Natural killer cell (primary cell): ENCODE results near the gene FLCN. TPM values are rescaled to one million over a fixed set of nuclear protein-coding genes. Genes with fewer than 3 reads are reported as not detected.

Experiments
- ATAC-seq, 3 donors: fragments of 150-1000 bp in 2 of 3; fragments of 200-7000 bp in 1 of 3; cut with Tn5 transposase; 1 replicate in 1 of 3; 2 replicates in 2 of 3; pipeline ENCODE4 v1.10.0; 2021; ENCODE audit warnings: mild to moderate bottlenecking in 2 of 3, moderate library complexity in 2 of 3
- DNase-seq, 2 donors: peaks; one replicate each; pipeline versions ENCODE4 v3.0.0 to v3.0.0-alpha.2; 2013 to 2021; ENCODE audit warnings: mixed read lengths in 1 of 2
- H3K27ac ChIP-seq: one replicate; pipeline ENCODE4 v1.5.1; 2013; ENCODE audit warnings: mild to moderate bottlenecking, low read length
- H3K27me3 ChIP-seq: one replicate; pipeline ENCODE4 v1.6.1; 2013; ENCODE audit warnings: low read length; ENCODE audit not compliant: control insufficient read depth, insufficient read depth
- H3K36me3 ChIP-seq: one replicate; pipeline ENCODE4 v1.6.1; 2013; ENCODE audit warnings: low read length; ENCODE audit not compliant: control insufficient read depth, insufficient read depth
- H3K4me1 ChIP-seq: one replicate; pipeline ENCODE4 v1.6.1; 2013; ENCODE audit warnings: low read length; ENCODE audit not compliant: control insufficient read depth, insufficient read depth
- H3K4me3 ChIP-seq: one replicate; pipeline ENCODE4 v1.5.1; 2013; ENCODE audit warnings: low read length
- H3K9me3 ChIP-seq: one replicate; pipeline ENCODE4 v1.6.1; 2013; ENCODE audit warnings: low read length; ENCODE audit not compliant: control insufficient read depth, insufficient read depth
- H3K27ac Mint-ChIP-seq, 2 donors: one replicate each; pipeline ENCODE4 v1.8.0; 2022; ENCODE audit warnings: mild to moderate bottlenecking in 2 of 2, mixed read lengths in 2 of 2, moderate library complexity in 1 of 2
- H3K27me3 Mint-ChIP-seq, 2 donors: one replicate each; pipeline ENCODE4 v1.8.0; 2022; ENCODE audit warnings: low read depth in 2 of 2, mixed read lengths in 2 of 2
- H3K36me3 Mint-ChIP-seq: one replicate; pipeline ENCODE4 v1.8.0; 2022; ENCODE audit warnings: mixed read lengths
- H3K4me1 Mint-ChIP-seq, 2 donors: one replicate each; pipeline ENCODE4 v1.8.0; 2022; ENCODE audit warnings: mixed read lengths in 2 of 2
- H3K4me3 Mint-ChIP-seq: one replicate; pipeline ENCODE4 v1.8.0; 2022; ENCODE audit warnings: mild to moderate bottlenecking, moderate library complexity, mixed read lengths
- H3K9me3 Mint-ChIP-seq, 2 donors: one replicate each; pipeline ENCODE4 v1.8.0; 2022; ENCODE audit warnings: mixed read lengths in 2 of 2
- WGBS: methylation state at CpG from one replicate; pipeline ENCODE4 v1.1.7; 2013; ENCODE audit warnings: missing lambda C conversion rate; ENCODE audit not compliant: insufficient coverage; 5-methylcytosine and 5-hydroxymethylcytosine counted together
- intact Hi-C: fragments of 100-400 bp; cut with micrococcal nuclease; formaldehyde crosslinking; loops from one replicate; pipeline ENCODE4 v1.14.2; 2022
- total RNA-seq, 4 donors: library from RNA; stranded (reverse); fragments of 120-200 nt in 1 of 4; gene quantifications; one replicate each; pipeline versions ENCODE4 v1.2.3 to v1.2.4, GENCODE V29; 2013 to 2022
- TF ChIP-seq, protein P1 (sequence below): fragments of 200-600 bp; IDR thresholded peaks from one replicate; pipeline ENCODE4 v1.8.0; 2022; ENCODE audit warnings: antibody characterized with exemption

FLCN gene
- total RNA-seq, 3 donors from 2014 or later (not counting 1 experiment from before 2014, with no cell fraction given), result 26.7 to 43.6 (median 33.8) TPM

- no peaks in the 10 kb centered on the region for H3K36me3 Mint-ChIP-seq
Observed at GRCh38 chr17:17207998-17208397, 29.0 kb downstream of the FLCN start.

GRCh38 chr17:17206913-17207335, 30.0 kb downstream of the FLCN start:
- H3K4me3 ChIP-seq, result no peak overlapping the region
- peaks cover 22 to 41% of the 10 kb centered on the region in 2 donors for H3K4me1 Mint-ChIP-seq
- peak overlapping the region; percentile 65 for H3K4me3 Mint-ChIP-seq
- H3K9me3 ChIP-seq, result no peaks in the 10 kb centered on the region
- 78% methylated on average over 16 of the region's 16 CpGs for WGBS
- TF ChIP-seq, protein P1, sequence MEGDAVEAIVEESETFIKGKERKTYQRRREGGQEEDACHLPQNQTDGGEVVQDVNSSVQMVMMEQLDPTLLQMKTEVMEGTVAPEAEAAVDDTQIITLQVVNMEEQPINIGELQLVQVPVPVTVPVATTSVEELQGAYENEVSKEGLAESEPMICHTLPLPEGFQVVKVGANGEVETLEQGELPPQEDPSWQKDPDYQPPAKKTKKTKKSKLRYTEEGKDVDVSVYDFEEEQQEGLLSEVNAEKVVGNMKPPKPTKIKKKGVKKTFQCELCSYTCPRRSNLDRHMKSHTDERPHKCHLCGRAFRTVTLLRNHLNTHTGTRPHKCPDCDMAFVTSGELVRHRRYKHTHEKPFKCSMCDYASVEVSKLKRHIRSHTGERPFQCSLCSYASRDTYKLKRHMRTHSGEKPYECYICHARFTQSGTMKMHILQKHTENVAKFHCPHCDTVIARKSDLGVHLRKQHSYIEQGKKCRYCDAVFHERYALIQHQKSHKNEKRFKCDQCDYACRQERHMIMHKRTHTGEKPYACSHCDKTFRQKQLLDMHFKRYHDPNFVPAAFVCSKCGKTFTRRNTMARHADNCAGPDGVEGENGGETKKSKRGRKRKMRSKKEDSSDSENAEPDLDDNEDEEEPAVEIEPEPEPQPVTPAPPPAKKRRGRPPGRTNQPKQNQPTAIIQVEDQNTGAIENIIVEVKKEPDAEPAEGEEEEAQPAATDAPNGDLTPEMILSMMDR, result no peak
- no peaks in the 10 kb centered on the region for H3K9me3 Mint-ChIP-seq
- DNase-seq (no peak), ATAC-seq (no peak)
- no peaks in the 10 kb centered on the region for H3K36me3 Mint-ChIP-seq
- H3K27me3 ChIP-seq, result no peaks in the 10 kb centered on the region
- H3K27ac Mint-ChIP-seq, result peak overlapping the region; percentile 61 to 87
- H3K36me3 ChIP-seq, result peaks cover 2% of the 10 kb centered on the region
- H3K4me1 ChIP-seq, result peaks cover 43% of the 10 kb centered on the region
- H3K27ac ChIP-seq, result peak overlapping the region; percentile 56
- intact Hi-C loops, result loop anchor here (1.0 to 10.0 kb wide), 3 partner anchors 30 to 95 kb away; partner anchors contain the start of genes FLCN and NT5M
- no peaks in the 10 kb centered on the region for H3K27me3 Mint-ChIP-seq

More at GRCh38 chr17:17207998-17208397, 29.0 kb downstream of the FLCN start:
- peaks cover 22 to 38% of the 10 kb centered on the region in 2 donors for H3K4me1 Mint-ChIP-seq
- H3K27me3 Mint-ChIP-seq, result no peaks in the 10 kb centered on the region
- DNase-seq (peak in 1 of 2 donors; percentile 58), ATAC-seq (no peak)
- Histone ChIP-seq H3K4me1 (peaks cover 35% of the 10 kb centered on the region), H3K27me3 (no peaks in the 10 kb centered on the region), H3K27ac (no peak overlapping the region), H3K4me3 (no peak overlapping the region), H3K9me3 (no peaks in the 10 kb centered on the region), H3K36me3 (peaks cover 1% of the 10 kb centered on the region)
- TF ChIP-seq, protein P1, result no peak
- H3K4me3 Mint-ChIP-seq, result no peak overlapping the region
- 85% methylated on average over 8 of the region's 8 CpGs for whole genome bisulfite sequencing
- H3K9me3 Mint-ChIP-seq, result no peaks in the 10 kb centered on the region
- intact Hi-C loops, result loop anchor here (5.0 to 10.0 kb wide), 2 partner anchors 93 to 94 kb away; partner anchors contain the start of gene NT5M
- H3K27ac Mint-ChIP-seq, result peak overlapping the region in 1 of 2 donors; percentile 61

- DNase-seq, result peak; percentile 75 to 96
- Histone ChIP-seq H3K4me3 (peak within 1 kb of the TSS; percentile 53), H3K27me3 (no peaks in the 10 kb centered on the region), H3K27ac (peak within 1 kb of the TSS; percentile 56), H3K4me1 (peaks cover 43% of the 10 kb centered on the region), H3K36me3 (peaks cover 2% of the 10 kb centered on the region), H3K9me3 (no peaks in the 10 kb centered on the region)
- Mint-ChIP-seq H3K9me3 (no peaks in the 10 kb centered on the region), H3K4me3 (peak within 1 kb of the TSS; percentile 80), H3K36me3 (no peaks in the 10 kb centered on the region), H3K27ac (peak within 1 kb of the TSS; percentile 61 to 87), H3K27me3 (no peaks in the 10 kb centered on the region), H3K4me1 (peaks cover 22 to 41% of the 10 kb centered on the region in 2 donors)
- 18% methylated on average over 78 of the region's 78 CpGs for WGBS
- ATAC-seq, result peak; percentile 67 to 84 (median 75)
- TF ChIP-seq, protein P1, result no peak
- intact Hi-C loops, result loop anchor here (1.0 to 10.0 kb wide), 3 partner anchors 31 to 96 kb away; partner anchors contain the start of genes FLCN and NT5M
Observed at GRCh38 chr17:17206124-17206912, 30.6 kb downstream of the FLCN start, which contains the start of gene PLD6. Gene PLD6, minus strand, starts transcription at chr17:17206333. Its CDS starts 47 bp downstream, at chr17:17206286.
